RWPE1 (cell line): ENCODE measurements around the gene RPF1.

Experiments used
- CTCF ChIA-PET: fragments of 350-600 bp; sonication (Branson Sonifier 250); formaldehyde crosslinking; extraction: SDS; loops from one replicate; lab custom pipeline; 2021; lab: Yijun Ruan, JAX
- POLR2A ChIA-PET: fragments of 400-600 bp; formaldehyde crosslinking; extraction: SDS; loops from one replicate; lab custom pipeline; 2020; ENCODE audit warnings: antibody characterized with exemption; ENCODE audit not compliant: low non-redundant PET; lab: Yijun Ruan, JAX
- DNase-seq: peaks from one replicate; pipeline ENCODE4 v3.0.0; 2012; ENCODE audit warnings: low spot score
- H3K27ac ChIP-seq: fragments of 450-650 bp; 2 replicates; pipeline ENCODE4 v1.5.1; 2017
- CTCF ChIP-seq: fragments of 450-650 bp; conservative IDR thresholded peaks from 2 replicates; pipeline ENCODE4 v1.5.1; 2017; ENCODE audit warnings: low read depth, mild to moderate bottlenecking

RPF1 gene

GRCh38 chr1:84489766-84490165 is 10.7 kb downstream of the RPF1 start:
- no peak for DNase-seq
- POLR2A ChIA-PET = no interaction called here
- CTCF ChIA-PET = interaction anchor here (0.5 to 0.7 kb wide), 3 partner anchors 61 to 279 kb away, joined by 3 to 5 read pairs (median 3); no protein-coding TSS in a partner anchor
- no peak overlapping the region for H3K27ac ChIP-seq
- no peak for TF ChIP-seq CTCF

- TF ChIP-seq CTCF = no peak
- ChIA-PET CTCF (interaction anchor here (0.6 to 1.2 kb wide), 2 partner anchors 444 to 452 kb away, joined by 3 to 4 read pairs; no protein-coding TSS in a partner anchor), POLR2A (no interaction called here)
- H3K27ac ChIP-seq = no peak overlapping the region
- no peak for DNase-seq
These were observed 13.7 kb downstream of the RPF1 start for GRCh38 chr1:84492726-84493125.

- no peak overlapping the region for H3K27ac ChIP-seq
- TF ChIP-seq CTCF = no peak
- POLR2A ChIA-PET = no interaction called here
- CTCF ChIA-PET = no interaction called here
- no peak for DNase-seq
These were observed 14.7 kb downstream of the RPF1 start for GRCh38 chr1:84493747-84494146.

GRCh38 chr1:84496498-84496897 is 17.4 kb downstream of the RPF1 start:
- DNase-seq = no peak
- H3K27ac ChIP-seq = no peak overlapping the region
- ChIA-PET POLR2A (no interaction called here), CTCF (no interaction called here)
- no peak for TF ChIP-seq CTCF

GRCh38 chr1:84497631-84498275 is 18.7 kb downstream of the RPF1 start:
- CTCF ChIA-PET = interaction anchor here (0.6 to 1.1 kb wide), 2 partner anchors 184 to 256 kb away, joined by 3 read pairs; no protein-coding TSS in a partner anchor
- POLR2A ChIA-PET = no interaction called here
- no peak overlapping the region for H3K27ac ChIP-seq
- no peak for TF ChIP-seq CTCF
- DNase-seq = no peak

GRCh38 chr1:84502927-84503326 is 23.9 kb downstream of the RPF1 start:
- H3K27ac ChIP-seq = no peak overlapping the region

More at GRCh38 chr1:84502927-84503326, 23.9 kb downstream of the RPF1 start:
- POLR2A ChIA-PET = no interaction called here
- TF ChIP-seq CTCF = no peak
- no peak for DNase-seq
- CTCF ChIA-PET = no interaction called here
